GM12891 (cell line): Measurements from ENCODE around the gene OBP2B.

Experiments
- DNase-seq: peaks from one replicate; pipeline ENCODE4 v3.0.0; 2011; ENCODE audit warnings: low spot score; ENCODE audit not compliant: insufficient read length
- FAIRE-seq: peaks from 2 replicates; lab custom pipeline; 2011; peaks lifted over from hg19 to GRCh38; lab: Jason Lieb, UNC
- PAX5 ChIP-seq: IDR thresholded peaks from 2 replicates; pipeline ENCODE4 v1.6.1; 2011; ENCODE audit warnings: low read length, moderate library complexity, mild to moderate bottlenecking; ENCODE audit not compliant: insufficient read depth, severe bottlenecking
- POLR2A ChIP-seq: IDR thresholded peaks from 2 replicates; pipeline ENCODE4 v1.6.1; 2011; ENCODE audit warnings: low read depth, low read length, control low read depth
- POLR2AphosphoS5 ChIP-seq: IDR thresholded peaks from 2 replicates; pipeline ENCODE4 v1.6.1; 2011; ENCODE audit warnings: low read depth, low read length, control low read depth
- POU2F2 ChIP-seq: IDR thresholded peaks from 2 replicates; pipeline ENCODE4 v1.6.1; 2011; ENCODE audit warnings: low read depth, mild to moderate bottlenecking, control low read depth, low read length, moderate library complexity
- SPI1 ChIP-seq: IDR thresholded peaks from 2 replicates; pipeline ENCODE4 v1.6.1; 2011; ENCODE audit warnings: low read depth, low read length, control low read depth
- TAF1 ChIP-seq: IDR thresholded peaks from 2 replicates; pipeline ENCODE4 v1.6.1; 2011; ENCODE audit warnings: low read depth, low read length, control low read depth

Gene OBP2B

GRCh38 chr9:133163504-133164172 lies 45.4 kb downstream of the OBP2B start, which contains the start of gene GBGT1:
TSS of gene GBGT1 (minus strand) at chr9:133163914. CDS start at chr9:133162412, 1,502 bp downstream.
- TF ChIP-seq POLR2A (no peak), TAF1 (no peak), SPI1 (peak; percentile 40; the same call in 1 of the 2 replicates)
- FAIRE-seq (peak; percentile 40), DNase-seq (no peak)

- no peak for TF ChIP-seq POLR2AphosphoS5
- TF ChIP-seq PAX5: no peak
- TF ChIP-seq POLR2A: no peak
- no peak for TF ChIP-seq POU2F2
- no peak for TF ChIP-seq SPI1
- TF ChIP-seq TAF1: no peak
- FAIRE-seq (no peak), DNase-seq (no peak)
These were observed 46.1 kb downstream of the OBP2B start for GRCh38 chr9:133162861-133163503.

GRCh38 chr9:133161547-133161950 lies 47.5 kb downstream of the OBP2B start:
- TF ChIP-seq POLR2A (no peak), POLR2AphosphoS5 (no peak), POU2F2 (no peak), PAX5 (no peak), TAF1 (no peak), SPI1 (no peak)
- no peak for FAIRE-seq

GRCh38 chr9:133160742-133161546 lies 48.1 kb downstream of the OBP2B start:
- FAIRE-seq (peak; percentile 91), DNase-seq (peak; percentile 75)
- TF ChIP-seq SPI1: no peak
- no peak for TF ChIP-seq POLR2A
- TF ChIP-seq POU2F2: no peak
- TF ChIP-seq POLR2AphosphoS5: no peak
- no peak for TF ChIP-seq TAF1
- TF ChIP-seq PAX5: no peak

More at GRCh38 chr9:133161547-133161950, 47.5 kb downstream of the OBP2B start:
- DNase-seq: no peak

- TF ChIP-seq POLR2A: no peak
- no peak for TF ChIP-seq POLR2AphosphoS5
- TF ChIP-seq PAX5: no peak
- no peak for TF ChIP-seq TAF1
- no peak for TF ChIP-seq POU2F2
- TF ChIP-seq SPI1: no peak
- no peak for DNase-seq
- no peak for FAIRE-seq
These were observed 50.4 kb downstream of the OBP2B start for GRCh38 chr9:133158695-133159094.
